Stimulated activated naive CD8-positive, alpha-beta T cell treated with anti-CD3 and anti-CD28 coated beads, Interleukin-15, Interleukin-2, amounts not matched to agents 100 U/mL and 50 U/mL, for 24 hours (primary cell): Measurements from ENCODE around the gene BUB1B.
"Not testable (repeated sequence)": the region's sequence is repeated elsewhere in the genome, so short reads cannot be mapped to it uniquely, and the experiment has no call there.

Experiments used
- ATAC-seq: fragments of 150-1000 bp; cut with Tn5 transposase; one replicate; pipeline ENCODE4 v1.10.0; 2021
- DNase-seq: peaks from one replicate; pipeline ENCODE4 v3.0.0; 2021

BUB1B gene

DNA sequence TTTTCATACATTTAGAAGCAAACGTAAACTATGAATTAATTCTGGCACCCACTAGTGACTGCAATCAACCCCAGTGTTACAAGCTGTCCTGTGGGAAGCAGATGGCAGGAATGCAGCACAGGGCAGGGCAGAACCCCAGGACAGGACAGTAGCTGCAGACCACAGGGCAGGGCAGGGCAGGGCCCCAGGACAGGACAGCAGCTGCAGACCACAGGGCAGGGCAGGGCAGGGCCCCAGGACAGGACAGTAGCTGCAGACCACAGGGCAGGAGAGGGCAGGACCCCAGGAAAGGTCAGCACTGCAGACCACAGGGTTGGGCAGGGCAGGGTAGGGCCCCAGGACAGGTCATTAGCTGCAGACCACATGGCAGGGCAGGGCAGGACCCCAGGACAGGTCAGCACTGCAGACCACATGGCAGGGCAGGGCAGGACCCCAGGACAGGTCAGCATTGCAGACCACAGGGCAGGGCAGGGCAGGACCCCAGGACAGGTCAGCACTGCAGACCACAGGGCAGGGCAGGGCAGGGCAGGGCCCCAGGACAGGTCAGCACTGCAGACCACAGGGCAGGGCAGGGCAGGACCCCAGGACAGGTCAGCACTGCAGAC is 24.9 kb upstream of the BUB1B start:
- not testable (repeated sequence) for ATAC-seq

GRCh38 chr15:40136470-40137302 is 24.2 kb upstream of the BUB1B start:
- DNase-seq: no peak
- no peak for ATAC-seq

More for the DNA sequence above, 24.9 kb upstream of the BUB1B start:
- DNase-seq: not testable (repeated sequence)

GRCh38 chr15:40137303-40138200 is 23.3 kb upstream of the BUB1B start:
- ATAC-seq: no peak
- no peak for DNase-seq

- not testable (repeated sequence) for DNase-seq, ATAC-seq
Measured at GRCh38 chr15:40138201-40138570, 22.7 kb upstream of the BUB1B start.

- DNase-seq (no peak), ATAC-seq (no peak)
Measured at GRCh38 chr15:40142428-40142827, 18.4 kb upstream of the BUB1B start.

DNA sequence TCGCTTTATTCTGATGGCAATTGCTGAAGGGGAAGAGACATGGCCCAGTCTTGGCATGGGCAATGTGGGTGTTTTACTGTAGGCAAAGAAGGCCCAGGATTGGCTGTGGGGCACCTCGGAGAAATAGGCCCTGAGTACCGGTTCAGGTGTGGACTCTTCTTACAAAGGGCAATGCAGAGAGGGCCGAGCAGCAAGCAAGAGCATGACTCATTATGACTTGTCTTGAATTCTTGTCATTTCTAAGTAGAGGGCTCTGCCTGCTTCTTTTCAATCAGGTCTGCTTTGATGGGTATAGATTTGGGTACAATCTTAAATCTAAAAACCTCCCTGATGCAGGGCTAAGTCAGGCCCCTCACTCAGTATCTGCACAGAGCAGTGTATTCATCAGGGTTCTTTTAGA is 14.8 kb upstream of the BUB1B start:
- no peak for DNase-seq
- ATAC-seq: no peak

- DNase-seq (no peak), ATAC-seq (no peak)
Measured at GRCh38 chr15:40149339-40149738, 11.5 kb upstream of the BUB1B start.

- ATAC-seq (no peak), DNase-seq (no peak)
Measured at GRCh38 chr15:40150163-40150925, 10.5 kb upstream of the BUB1B start.

DNA sequence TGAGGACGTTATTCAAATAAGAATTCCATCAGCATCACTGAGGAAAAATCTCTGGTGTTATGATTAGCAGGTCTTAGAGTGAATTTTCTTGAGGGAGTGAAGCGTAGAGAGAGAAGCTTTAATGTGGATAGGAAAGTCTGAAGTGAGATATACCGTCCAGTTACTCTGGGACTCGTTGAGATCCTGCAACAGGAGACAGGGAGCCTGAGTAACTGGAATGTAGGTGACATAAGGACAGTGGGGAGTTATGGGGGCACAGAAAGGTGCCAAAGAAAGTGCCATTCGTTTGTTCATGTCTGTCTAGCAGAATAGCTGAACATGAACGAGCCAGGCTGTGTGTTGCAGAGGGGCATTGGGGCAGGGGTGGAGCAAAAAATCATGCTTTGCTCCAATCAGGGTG is 9.4 kb upstream of the BUB1B start:
- ATAC-seq (no peak), DNase-seq (no peak)

DNA sequence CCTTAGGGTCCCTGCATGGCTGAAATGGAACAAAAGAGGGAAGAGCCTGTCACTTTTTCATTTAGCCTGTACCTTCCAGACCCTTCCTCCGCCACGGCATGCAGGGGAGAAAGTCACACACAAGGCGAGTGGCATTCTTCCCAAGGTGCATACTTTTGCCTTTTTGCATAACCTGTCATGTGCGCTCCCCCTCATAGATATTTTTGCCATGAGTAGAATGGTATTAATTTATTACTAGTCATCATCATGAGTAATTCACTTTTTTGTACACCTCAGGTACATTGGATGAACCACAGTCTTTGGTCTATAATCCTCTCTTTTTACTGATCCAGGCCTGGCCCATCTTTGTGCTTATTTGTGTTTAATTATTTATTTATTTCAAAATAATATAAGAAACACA is 8.9 kb upstream of the BUB1B start:
- ATAC-seq: no peak
- DNase-seq: no peak

DNA sequence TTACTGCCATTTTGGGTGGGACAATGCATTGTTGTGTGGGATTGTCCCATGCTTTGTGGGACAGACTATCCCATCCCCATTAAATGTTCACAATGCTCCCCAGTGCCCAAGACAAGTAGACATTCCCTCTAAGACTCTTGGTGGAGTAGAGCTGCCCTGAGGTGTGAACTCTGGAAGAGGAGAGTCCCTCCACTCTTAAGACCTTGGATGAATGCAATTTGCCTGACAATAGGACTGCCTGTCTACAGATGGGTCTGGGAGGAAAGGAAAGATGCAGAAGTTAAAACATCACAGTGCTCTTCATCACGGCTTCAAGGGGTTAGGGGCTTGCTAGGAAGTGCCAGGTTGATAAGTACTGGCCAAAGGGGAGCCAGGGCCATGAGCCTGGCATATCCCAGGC is 6.0 kb upstream of the BUB1B start:
- ATAC-seq, DNase-seq: not testable (repeated sequence)

- ATAC-seq (no peak), DNase-seq (no peak)
Measured at GRCh38 chr15:40155270-40155910, 5.5 kb upstream of the BUB1B start.

DNA sequence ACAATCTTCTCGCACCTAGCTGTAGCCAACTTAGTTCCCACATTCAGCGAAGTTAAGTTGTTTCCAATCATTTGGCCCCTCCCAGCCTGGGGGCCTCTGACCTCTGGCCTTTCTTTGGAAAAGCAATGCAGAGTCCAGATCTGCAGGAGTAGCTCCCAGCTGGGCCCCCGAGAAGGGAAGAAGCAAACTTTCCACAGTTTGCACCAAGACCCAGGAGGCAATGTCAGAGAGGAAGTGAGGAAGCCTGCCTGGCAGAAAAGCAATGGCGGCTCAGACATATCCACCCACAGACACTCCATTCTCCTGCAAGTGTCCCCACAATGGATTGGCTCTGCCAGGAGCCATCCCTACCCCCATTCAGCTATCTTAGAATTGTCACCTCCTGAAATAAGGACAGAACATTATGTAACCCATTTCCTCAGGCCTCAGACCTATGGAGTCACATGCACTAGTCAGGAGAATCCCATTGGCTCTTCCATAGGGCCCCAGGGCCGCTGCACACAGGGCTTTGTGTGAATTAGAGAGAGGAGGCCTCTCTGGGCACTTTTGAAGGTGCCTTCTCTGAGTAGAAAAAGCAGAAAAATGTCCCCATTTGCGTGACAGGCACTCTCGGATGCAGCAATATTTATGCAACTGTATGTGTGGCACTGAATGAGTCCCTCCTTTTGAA is 3.0 kb upstream of the BUB1B start:
- DNase-seq: no peak

DNA sequence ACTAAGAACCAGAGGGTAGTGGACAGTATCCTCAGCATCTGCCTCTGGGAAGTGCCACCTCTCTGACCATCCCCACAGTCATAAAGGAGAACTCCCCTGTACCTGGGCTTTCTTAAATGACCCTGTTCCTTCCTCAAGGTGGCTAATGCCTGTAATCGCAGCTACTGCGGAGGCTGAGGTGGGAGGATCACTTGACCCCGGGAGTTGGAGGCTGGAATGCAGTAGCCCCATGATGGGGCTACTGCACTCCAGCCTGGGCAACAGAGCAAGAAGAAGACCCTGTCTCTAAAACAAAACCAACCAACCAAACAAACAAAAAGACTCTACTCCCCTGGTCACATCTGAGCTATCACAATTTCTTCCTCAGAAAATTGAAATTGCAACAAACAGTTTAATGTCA is 848 bp upstream of the BUB1B start:
- ATAC-seq (no peak), DNase-seq (no peak)

More for the DNA sequence above, 3.0 kb upstream of the BUB1B start:
- no peak for ATAC-seq

GRCh38 chr15:40161693-40162391 is 973 bp downstream of the BUB1B start:
- ATAC-seq (no peak), DNase-seq (no peak)

DNA sequence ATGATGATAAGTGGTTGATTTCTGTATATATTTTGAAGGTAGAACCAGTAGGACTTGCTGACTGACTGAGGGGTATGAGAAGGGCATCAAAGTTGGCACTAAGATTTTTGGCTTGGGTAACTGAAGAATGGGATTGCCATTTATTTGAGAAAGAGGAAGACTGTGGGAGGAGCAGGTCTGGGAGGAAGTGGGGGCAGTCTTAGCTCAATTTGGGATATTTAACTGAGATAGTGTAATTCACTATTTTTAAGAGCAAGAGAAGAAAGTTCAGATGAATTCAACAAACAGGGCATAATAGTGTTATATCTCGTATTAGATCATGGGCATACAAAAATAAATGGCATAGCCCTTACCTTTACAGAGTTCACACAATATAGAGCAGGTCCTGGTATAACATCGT is 1.7 kb downstream of the BUB1B start:
- DNase-seq (no peak), ATAC-seq (no peak)

- no peak for DNase-seq
- no peak for ATAC-seq
Measured at GRCh38 chr15:40163657-40164416, 3.0 kb downstream of the BUB1B start.

GRCh38 chr15:40167374-40167773 is 6.5 kb downstream of the BUB1B start:
- not testable (repeated sequence) for ATAC-seq, DNase-seq

DNA sequence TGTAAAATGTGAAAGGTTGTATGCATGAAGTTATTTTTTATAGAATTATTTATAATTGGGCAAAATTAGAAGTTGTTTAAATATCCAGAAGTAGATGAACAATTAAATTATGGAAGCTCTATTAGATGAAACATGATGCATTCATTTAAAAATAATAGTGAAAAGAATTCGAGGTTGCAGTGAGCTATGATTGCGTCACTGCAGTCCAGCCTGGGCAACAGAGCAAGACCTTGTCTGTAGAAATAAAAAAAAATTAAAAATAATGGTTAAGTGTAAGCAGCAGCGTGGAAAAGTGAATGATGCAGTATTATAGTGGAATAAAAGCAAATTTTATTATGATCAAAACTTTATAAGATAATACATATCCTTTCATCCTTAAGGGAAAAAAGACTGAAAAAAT is 14.3 kb downstream of the BUB1B start:
- DNase-seq (no peak), ATAC-seq (no peak)
